Amniotic epithelial cell (primary cell): ENCODE data around the gene WDR46.

Experiments used
- DNase-seq: peaks from one replicate; pipeline ENCODE4 v3.0.0-alpha.2; 2010; ENCODE audit warnings: low read depth

The WDR46 gene, protein sequence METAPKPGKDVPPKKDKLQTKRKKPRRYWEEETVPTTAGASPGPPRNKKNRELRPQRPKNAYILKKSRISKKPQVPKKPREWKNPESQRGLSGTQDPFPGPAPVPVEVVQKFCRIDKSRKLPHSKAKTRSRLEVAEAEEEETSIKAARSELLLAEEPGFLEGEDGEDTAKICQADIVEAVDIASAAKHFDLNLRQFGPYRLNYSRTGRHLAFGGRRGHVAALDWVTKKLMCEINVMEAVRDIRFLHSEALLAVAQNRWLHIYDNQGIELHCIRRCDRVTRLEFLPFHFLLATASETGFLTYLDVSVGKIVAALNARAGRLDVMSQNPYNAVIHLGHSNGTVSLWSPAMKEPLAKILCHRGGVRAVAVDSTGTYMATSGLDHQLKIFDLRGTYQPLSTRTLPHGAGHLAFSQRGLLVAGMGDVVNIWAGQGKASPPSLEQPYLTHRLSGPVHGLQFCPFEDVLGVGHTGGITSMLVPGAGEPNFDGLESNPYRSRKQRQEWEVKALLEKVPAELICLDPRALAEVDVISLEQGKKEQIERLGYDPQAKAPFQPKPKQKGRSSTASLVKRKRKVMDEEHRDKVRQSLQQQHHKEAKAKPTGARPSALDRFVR

DNA sequence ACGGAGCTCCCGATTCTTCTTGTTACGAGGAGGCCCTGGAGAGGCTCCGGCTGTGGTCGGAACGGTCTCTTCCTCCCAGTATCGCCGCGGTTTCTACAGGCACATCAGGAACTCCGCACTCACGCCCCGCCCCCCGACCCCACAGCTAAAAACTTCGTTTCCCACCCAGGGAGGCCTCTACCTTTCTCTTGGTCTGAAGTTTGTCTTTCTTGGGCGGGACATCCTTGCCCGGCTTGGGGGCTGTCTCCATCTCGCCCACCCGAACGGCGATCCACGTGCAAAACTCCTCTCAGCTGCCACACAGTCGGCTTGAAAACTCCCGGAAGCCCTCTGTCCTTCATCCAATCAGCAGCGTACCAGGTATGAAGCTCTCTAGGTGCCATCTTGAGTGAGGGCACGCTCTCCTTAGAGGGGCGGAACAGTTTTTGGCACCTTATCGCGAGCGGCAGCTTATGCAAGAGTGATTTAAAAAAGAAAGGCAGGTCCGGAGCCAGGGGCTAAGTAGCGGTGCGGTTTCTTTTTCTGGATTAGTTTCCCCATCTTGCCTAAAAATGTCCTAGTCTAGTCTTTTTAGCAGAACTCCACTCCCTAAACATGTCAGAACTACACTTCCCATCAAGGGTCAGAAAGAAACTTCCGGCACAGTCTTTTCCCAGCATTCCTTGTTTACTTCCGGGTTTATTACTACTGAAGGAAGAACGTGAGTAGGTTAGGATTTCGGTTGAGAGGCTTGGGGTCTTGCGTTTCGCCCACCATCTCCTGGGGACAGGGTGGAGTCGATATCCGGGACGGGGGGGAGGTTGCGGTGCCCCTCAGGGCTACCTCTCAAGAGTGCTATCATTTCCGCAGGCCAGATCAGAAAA, at the start of gene WDR46, which contains the start of gene PFDN6:
WDR46 (minus strand) TSS at position 319 of the 863 bp plus-strand sequence; CDS start at position 250, 69 bp downstream.
PFDN6 (plus strand) TSS at position 681 of the 863 bp plus-strand sequence. CDS start 256 bp downstream, outside the sequence.
- peak; percentile 88 for DNase-seq

DNA sequence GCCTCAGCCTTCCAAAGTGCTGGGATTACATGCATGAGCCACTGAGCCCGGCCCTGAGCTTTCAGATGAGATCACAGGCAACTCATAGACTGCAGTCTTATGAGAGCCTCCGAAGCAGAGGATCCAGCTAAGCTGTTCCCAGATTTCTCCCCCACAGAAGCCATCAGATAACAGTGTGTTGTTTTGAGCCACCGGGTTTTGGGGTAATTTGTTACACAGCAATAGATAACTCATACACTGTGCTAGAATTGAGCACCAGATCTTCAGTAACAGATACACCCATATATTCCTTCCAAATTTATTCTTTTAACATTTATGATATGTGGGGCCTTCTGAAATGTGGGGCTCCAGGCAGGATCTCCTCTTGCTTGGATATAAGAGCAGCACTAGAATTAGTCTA, 47.5 kb upstream of the WDR46 start:
- DNase-seq = no peak

DNA sequence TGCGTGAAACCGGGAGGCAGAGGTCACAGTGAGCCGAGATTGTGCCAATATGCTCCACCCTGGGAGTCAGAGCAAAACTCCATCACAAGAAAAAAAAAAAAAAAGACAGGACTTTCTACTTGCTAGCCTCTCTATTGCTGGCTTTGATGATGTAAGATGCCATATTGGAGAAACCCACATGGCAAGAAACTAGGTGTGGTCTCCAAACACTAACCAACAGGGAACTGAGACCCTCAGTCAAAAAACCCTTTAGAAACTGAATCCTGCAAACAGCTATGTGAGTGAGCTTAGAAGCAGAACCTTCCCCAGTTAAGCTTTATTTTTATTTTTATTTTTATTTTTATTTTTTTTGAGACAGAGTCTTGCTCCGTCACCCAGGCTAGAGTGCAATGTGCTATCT, 46.9 kb upstream of the WDR46 start:
- DNase-seq = no peak

DNA sequence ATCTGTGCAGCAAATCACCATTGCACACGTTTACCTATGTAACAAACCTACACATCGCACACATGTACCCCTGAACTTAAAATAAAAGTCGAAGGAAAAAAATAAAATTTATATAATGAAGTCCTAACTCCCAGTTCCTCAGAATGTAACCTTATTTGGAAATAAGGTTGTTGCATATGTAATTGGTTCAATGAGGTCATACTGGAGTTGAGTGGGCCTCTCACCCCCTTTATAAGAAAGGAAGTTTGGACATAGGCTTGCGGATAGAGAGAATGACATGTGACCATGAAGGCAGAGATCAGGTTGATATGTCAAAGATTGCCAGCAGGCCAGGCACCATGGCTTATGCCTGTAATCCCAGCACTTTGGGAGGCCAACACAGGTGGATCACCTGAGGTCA, 44.6 kb upstream of the WDR46 start:
- no peak for DNase-seq

DNA sequence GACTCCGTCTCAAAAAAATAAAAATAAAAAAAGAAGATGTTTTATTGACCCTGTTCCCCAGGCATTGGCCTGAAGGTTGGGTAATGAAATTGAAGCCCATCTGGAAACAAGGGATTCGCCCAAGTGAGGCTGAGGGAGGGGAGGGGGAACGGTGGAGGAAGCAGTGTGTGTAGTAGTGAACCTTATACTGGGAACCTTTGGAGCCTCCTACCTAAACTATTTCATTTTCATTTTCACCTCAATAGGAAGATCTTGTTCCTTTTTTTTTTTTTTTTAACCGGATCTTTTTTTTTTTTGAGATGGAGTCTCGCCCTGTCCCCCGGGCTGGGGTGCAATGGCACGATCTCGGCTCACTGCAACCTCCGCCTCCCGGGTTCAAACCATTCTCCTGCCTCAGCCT, 41.7 kb upstream of the WDR46 start:
- no peak for DNase-seq

DNA sequence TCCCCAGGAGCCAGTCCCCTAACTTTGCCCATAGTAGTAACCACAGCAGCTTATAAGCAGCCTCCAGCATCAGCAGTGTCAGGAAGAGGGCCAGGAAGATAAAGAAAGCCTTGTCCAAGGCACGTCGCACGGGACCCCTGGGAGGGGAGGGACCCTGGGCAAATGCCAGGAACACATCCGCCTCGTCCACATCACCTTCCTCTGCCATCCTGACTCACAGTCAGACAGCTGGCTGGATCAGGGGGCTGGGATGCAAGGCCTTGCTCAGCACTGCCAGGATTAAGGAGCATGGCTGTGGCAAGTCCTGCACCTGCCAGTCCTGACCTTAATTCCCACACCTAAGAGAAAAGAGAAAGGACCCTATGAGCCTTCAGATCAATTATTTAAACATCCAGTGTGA, 40.0 kb upstream of the WDR46 start:
- no peak for DNase-seq

DNA sequence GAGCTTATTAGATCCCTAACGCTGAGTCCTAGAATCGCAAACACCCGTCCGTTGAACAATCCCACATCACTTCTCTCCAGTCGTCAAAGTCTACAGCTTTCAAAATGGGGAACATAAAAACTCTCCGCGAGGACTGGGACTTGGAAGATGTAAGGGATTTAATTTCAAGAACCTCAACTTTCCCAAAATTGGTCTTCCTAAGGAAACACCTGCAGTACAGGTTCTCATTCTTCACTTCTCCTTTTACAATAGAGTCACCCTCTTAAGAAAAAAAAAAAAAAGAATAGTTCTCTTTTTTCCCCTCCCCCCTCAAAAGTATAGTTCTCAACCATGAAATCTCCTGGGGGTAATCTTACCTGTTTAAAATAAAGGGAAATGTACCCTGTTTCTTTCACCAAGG, 35.1 kb upstream of the WDR46 start:
- no peak for DNase-seq

DNA sequence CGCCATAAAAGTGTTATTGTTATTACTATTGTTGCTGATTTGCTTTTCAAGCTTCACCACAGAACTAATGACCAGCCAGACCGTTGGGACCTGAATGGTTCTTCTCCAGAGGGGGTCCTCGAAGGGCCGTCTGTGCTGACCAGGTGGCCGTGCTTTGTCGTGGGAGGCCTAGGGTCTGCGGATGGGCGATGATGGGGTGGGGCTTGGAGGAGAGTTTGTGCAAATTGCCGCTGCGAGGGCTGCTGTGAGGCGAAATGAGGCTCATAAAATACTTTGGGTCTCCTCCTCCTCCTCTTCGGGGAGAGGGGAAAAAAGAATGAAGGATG, 34.5 kb upstream of the WDR46 start:
- DNase-seq = no peak

DNA sequence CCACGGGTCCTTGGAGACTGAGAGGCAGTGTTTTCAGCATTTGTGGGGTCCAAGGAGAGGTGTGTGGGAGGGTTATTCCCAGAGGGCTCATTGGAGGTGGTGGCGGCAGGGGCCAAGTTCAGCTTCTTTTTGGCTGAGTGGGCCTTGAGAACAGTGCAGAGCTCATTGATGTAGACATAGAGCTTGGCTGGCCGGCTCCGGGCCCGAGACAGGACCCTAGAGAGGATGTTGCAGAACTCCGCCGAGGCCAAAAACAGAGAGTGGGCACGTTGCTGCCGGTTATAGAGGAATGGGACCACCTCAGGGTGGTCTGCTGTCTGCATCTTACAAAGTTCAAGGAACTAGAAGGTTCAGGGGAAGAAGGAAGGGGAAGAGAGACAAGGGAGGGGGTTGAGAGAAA, 32.2 kb upstream of the WDR46 start:
- DNase-seq = no peak

DNA sequence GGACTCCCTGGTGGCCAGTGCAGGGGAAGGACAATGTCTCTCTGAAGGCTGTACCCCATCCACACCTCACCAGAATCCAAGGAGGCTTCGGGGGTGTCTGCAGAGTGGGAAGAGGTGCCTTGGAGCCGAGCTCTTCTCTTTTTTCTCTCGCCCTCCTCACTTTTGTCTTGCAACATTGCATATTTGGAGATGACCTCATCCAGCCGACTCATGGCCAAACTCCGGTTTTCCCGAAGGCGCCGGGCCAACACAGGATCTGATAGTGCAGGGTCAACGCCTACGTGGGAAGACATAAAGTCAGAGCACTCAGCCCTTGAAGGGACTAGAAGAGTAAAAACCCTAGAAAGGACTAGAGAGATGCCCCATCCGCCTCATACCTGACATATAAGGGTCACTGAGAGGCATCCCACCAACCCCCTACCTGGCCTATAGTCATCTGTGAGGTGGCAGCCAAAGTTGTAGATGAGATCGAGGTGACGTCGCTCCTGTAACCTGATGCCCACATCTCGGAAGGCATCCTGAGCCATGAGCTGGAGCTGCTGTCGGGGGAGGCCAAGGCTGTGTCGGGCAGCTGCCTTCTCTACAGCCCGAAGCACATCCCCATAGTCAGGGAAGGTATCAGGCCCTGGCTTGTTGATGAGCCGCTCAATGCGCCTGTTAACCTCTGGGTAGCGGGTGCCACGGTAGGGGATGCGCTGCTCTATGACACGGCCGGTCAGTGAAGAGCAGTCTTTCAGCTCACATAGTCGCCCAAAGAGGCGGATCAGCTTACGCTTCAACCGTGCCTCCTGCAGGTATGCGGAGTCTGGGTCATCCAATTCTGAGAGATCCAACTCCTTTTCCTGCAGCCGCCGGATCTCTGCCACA, 31.5 kb upstream of the WDR46 start:
- peak; percentile 93 for DNase-seq

DNA sequence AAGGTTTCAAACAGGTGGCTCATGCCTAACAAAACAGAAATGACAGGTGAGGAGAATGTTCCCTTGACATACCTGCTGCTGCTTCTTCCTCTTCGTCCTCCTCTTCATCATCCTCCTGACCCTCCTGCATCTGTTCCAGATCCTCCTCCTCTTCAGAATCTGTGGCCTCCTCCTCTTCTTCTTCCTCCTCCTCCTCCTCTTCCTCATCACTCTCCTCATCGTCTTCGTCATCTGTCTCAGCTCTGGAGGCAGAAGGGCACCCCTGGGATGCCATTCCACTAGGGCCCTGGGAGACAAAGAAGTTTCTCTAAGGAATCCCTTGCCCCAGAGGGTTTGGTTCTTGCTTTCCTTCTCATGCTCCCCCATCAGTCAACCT, 30.9 kb upstream of the WDR46 start:
- no peak for DNase-seq

DNA sequence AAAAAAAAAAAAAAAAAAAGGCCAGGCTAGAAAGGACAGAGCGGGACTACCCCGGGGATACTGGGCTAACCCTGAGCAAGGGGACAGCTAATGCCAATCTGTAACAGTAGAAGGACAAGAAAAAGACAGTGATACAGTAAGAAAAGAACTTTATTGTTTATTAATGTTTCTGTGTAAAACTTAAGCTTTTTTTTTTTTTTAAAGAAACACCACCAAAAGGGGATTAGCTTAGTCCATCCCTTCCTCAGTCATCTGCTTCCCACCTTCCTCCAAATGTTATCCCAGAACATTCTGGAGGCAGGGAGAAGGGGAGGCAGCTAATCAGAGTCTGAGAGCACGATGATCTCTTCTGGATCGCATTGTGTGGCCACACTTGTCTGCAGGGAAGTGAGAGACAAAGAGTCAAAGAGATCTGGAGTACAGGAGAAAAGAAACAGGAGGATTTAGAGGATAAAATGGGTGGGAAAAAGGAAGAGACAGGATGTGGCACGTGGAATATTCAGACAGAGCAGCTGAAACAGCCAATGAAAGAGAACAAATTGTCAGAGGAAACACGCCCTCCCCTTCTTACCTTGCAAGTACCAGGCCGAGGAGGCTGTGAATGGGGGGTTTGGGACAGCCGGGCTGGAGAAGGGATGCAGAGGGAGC, 29.5 kb upstream of the WDR46 start:
- no peak for DNase-seq

DNA sequence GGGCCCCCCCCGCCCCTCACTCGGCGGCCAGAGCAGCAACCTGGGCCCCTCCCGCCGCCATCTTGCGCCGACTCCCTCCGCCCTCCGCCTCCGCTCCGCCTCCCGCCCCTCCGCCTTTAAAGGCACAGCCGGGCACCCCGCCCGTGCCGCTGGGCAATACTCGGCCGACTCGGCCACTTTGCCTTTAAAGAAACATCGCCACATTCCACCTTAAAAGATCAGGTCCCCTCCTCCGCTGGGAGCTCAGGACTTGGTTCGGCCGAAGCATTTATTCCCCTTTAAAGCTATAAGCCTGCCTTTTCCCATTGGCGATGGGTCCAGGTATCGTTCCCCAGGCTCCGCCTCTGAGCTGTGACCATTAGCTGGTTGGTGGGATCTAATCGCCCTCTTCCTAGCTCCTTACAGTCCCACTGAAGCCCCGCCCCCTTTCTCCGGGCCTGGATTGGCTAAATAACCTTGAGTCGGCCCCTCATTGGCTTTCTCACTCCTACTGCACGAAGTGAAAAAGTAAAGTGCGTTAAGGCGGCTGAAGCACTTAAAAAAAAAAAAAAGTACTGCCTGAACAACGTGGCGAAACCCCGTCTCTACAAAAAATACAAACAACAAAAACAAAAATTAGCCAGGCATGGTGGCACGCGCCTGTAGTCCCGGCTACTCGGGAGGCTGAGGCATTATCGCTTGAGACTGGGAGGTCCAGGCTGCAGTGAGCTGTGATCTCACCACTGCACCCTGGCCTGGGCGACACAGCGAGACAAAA, 28.8 kb upstream of the WDR46 start, which contains the start of gene ZBTB22:
ZBTB22 (minus strand) TSS at position 76 of the 757 bp plus-strand sequence. CDS start 828 bp downstream, outside the sequence.
- peak; percentile 99 for DNase-seq

DNA sequence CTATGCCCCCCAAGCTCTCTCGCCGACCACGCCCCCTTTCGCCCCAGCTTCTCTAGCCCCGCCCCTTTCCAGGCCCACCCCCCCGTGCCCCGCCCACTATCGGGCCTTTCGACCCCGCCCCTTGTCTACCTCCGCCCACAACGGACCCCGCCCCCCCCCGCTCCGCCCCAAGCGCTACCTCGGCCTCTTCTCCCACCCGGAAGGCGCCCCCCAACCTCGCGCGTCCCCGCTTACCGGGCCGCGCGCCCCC, 28.3 kb upstream of the WDR46 start:
- DNase-seq = no peak

DNA sequence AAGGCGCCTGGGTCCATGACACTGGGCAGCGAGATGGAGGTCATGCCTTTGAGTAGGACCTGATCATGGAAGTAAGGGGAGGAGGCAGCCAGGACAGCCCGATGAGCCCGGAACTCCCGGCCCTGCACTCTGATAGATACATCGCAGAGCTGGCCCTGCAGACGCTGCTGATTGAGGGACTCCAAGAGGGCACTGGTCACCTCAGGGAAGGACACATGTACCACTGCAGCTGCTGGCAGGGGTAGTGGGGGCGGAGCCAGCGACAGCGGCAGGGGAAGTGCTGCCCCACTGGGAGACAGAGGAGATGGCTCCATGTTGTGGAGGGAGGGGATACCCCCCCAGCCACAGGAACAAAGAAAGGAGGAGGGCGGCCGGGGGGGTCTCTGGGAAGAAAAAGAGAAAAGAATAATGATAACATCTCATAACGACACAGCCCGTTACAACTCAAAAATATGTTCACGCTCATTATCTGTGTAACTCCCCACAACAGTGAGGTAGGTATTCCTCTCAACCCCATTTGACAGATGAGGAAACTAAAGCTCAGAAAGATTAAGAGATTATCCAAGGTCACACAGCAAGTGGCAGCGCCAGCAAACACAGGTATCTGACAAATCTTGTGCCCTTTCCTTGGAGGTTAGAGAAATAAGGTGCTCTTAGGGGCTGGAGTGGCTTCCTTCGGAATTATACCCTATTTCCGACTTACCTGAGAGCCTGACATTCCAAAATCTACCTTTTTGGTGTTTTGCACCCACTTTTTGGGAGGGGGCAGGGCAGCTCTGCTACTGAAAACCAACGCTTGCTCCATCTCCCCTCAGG, 27.8 kb upstream of the WDR46 start:
- DNase-seq = no peak

DNA sequence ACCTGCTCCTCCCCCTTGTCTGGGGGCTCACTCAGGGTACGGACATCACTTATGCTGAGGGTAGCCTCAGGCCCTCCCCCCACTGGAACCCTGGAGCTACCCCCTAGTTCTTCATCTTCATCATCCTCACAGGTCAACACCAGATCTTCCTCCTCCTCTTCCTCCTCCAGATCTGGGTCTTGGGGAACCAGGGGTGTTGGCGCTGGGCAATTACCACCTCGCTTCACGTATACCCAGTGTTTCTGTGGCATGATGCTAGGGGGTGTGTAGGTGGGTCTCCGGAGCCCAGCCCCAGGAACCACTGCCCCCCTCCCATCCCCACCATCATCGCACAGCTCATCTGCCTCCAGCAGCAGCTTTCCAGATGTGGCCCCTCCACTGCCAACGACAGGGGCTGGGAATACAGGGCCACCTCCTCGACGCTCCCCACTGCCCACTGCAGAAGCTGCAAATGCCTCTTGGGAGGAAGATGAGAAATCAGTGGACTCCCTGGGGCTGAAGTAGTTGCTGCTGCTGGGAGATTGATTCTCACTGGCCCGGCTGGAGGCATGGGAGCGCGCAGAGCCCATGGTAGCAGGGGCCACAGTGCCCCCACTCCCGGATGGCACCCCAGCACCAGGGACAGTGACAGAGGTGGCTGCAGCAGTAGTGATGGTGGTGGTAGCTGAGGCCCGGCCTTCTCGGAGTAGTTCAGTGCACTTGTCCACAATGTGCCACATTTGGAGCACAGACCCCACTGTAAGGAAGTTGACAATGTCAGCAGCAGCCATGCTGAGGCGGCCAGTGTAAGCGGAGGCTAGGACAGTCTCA, 27.0 kb upstream of the WDR46 start:
- DNase-seq = no peak

DNA sequence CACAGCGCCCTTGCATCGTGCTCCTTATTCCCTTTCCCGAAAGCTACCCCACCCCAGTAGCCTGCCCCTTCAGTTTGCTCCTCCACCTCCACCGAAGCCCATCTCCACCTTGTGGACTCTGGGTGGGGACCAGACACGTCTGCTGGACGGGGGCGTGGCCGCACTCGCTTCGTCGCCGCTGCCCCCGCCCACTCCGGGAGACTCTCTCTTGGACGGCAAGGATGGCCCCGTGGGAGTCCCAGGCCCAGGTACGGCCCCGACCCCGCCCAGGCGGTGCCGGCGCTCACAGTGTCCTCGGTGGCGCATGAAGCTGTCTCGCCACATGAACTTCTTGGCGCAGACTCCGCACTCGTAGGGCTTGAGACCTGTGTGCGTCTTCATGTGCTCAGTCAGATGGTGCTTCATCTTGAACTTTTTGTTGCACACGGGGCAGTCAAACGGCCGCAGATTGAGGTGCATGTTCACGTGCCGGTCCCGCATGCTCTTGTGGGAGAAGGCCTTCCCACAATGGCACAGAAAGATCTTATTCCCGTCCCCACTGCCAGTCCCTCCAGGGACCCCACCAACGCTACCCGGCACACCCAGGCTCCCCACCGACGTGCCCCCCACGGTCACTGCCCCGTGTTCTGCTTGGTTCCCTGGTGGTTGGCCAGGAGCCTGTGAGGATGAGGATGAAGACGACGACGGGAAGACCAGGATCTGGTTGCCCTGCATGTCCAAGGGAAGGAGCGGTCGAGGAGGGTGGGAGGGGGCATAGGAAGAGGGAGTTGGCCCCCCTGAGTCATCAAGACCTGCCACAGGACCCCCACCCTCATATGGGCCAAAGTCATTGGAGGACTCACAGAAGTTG, 26.1 kb upstream of the WDR46 start:
- DNase-seq = no peak

DNA sequence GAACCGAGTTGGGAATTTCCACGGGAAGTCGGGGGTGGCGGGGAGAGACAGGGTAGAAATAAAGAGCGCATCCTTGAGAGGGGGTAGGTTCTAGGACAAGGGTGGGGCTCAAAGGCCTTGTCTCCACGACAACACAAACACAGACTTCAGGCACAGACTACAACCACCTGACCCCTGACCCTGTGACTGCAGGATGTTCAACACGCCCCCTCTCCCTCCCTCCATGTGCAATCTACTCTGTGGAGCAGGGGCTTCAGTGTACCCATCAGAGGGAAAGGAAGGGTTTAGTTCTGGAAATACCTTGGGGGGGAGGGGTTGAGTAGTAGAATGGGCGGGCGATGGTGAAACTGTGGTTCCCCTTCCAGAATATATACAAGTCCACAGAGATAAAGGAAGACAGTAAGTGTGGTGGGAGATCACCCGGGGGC, 25.5 kb upstream of the WDR46 start:
- peak; percentile 77 for DNase-seq
